HG03064 (cell line): Measurements from ENCODE around the gene MED31.
"Not testable (repeated sequence)": the region's sequence is repeated elsewhere in the genome, so short reads cannot be mapped to it uniquely, and the experiment has no call there.

Experiments
- ATAC-seq: cut with Tn5 transposase; IDR thresholded peaks from one replicate; pipeline ENCODE4 v1.9.1; 2021; ENCODE audit warnings: low read depth; ENCODE audit not compliant: unreplicated experiment

The MED31 gene

GRCh38 chr17:6677946-6678345 is 26.5 kb upstream of the MED31 start:
- no peak for ATAC-seq

- ATAC-seq, result no peak
Observed at GRCh38 chr17:6677158-6677831, 25.9 kb upstream of the MED31 start.

- no peak for ATAC-seq
Observed at GRCh38 chr17:6676802-6677157, 25.4 kb upstream of the MED31 start.

GRCh38 chr17:6675201-6675825 is 23.9 kb upstream of the MED31 start:
- ATAC-seq, result no peak

- ATAC-seq, result no peak
Observed at GRCh38 chr17:6674586-6674985, 23.2 kb upstream of the MED31 start.

GRCh38 chr17:6671431-6671830 is 20.0 kb upstream of the MED31 start:
- ATAC-seq, result no peak

GRCh38 chr17:6670999-6671398 is 19.6 kb upstream of the MED31 start:
- no peak for ATAC-seq

GRCh38 chr17:6670571-6670970 is 19.2 kb upstream of the MED31 start:
- ATAC-seq, result no peak

- no peak for ATAC-seq
Observed at GRCh38 chr17:6669479-6670212, 18.2 kb upstream of the MED31 start.

- ATAC-seq, result no peak
Observed at GRCh38 chr17:6668727-6669425, 17.5 kb upstream of the MED31 start.

- ATAC-seq, result no peak
Observed at GRCh38 chr17:6668219-6668618, 16.8 kb upstream of the MED31 start.

GRCh38 chr17:6667516-6667915 is 16.1 kb upstream of the MED31 start:
- no peak for ATAC-seq

- ATAC-seq, result no peak
Observed at GRCh38 chr17:6666557-6666956, 15.2 kb upstream of the MED31 start.

- ATAC-seq, result no peak
Observed at GRCh38 chr17:6666077-6666521, 14.7 kb upstream of the MED31 start.

GRCh38 chr17:6663200-6663599 is 11.8 kb upstream of the MED31 start:
- ATAC-seq, result not testable (repeated sequence)

- ATAC-seq, result no peak
Observed at GRCh38 chr17:6661464-6661848, 10.1 kb upstream of the MED31 start.

- no peak for ATAC-seq
Observed at GRCh38 chr17:6660805-6661463, 9.5 kb upstream of the MED31 start.

GRCh38 chr17:6660101-6660500 is 8.7 kb upstream of the MED31 start:
- ATAC-seq, result no peak

GRCh38 chr17:6658411-6658810 is 7.0 kb upstream of the MED31 start:
- not testable (repeated sequence) for ATAC-seq

- no peak for ATAC-seq
Observed at GRCh38 chr17:6657633-6658287, 6.4 kb upstream of the MED31 start.
